DMS153 treated with DMSO at 0.1 percent for 48 hours (cell line): Measurements from ENCODE around the gene PSAP.

Source experiments
- DNase-seq: peaks from one replicate; lab custom pipeline; 2025; ENCODE audit not compliant: unreplicated experiment; lab: John Stamatoyannopoulos, UW

Gene PSAP

GRCh38 chr10:71788954-71789353, 62.1 kb downstream of the PSAP start:
- no peak for DNase-seq

- DNase-seq = no peak
Observed at GRCh38 chr10:71784679-71785272, 66.3 kb downstream of the PSAP start.

- no peak for DNase-seq
Observed at GRCh38 chr10:71783917-71784678, 67.0 kb downstream of the PSAP start.

GRCh38 chr10:71782917-71783490, 68.0 kb downstream of the PSAP start:
- DNase-seq = no peak

- no peak for DNase-seq
Observed at GRCh38 chr10:71782221-71782916, 68.7 kb downstream of the PSAP start.

- DNase-seq = no peak
Observed at GRCh38 chr10:71780719-71781118, 70.3 kb downstream of the PSAP start.

GRCh38 chr10:71780156-71780555, 70.9 kb downstream of the PSAP start:
- DNase-seq = no peak

GRCh38 chr10:71779641-71780040, 71.4 kb downstream of the PSAP start:
- DNase-seq = no peak

GRCh38 chr10:71778071-71778825, 72.8 kb downstream of the PSAP start:
- DNase-seq = no peak

- no peak for DNase-seq
Observed at GRCh38 chr10:71777213-71777985, 73.7 kb downstream of the PSAP start.

GRCh38 chr10:71776481-71776925, 74.5 kb downstream of the PSAP start:
- DNase-seq = no peak

- no peak for DNase-seq
Observed at GRCh38 chr10:71774916-71775702, 75.9 kb downstream of the PSAP start.

- peak; percentile 42 for DNase-seq
Observed at GRCh38 chr10:71773221-71773971, 77.7 kb downstream of the PSAP start, which contains the start of gene VSIR. Gene VSIR, minus strand, starts transcription at chr10:71773520. Its CDS starts 81 bp downstream, at chr10:71773439.

GRCh38 chr10:71772832-71773220, 78.2 kb downstream of the PSAP start:
- DNase-seq = no peak

- DNase-seq = no peak
Observed at GRCh38 chr10:71771821-71772617, 79.0 kb downstream of the PSAP start.

GRCh38 chr10:71771204-71771603, 79.8 kb downstream of the PSAP start:
- DNase-seq = no peak

- DNase-seq = no peak
Observed at GRCh38 chr10:71770789-71771188, 80.3 kb downstream of the PSAP start.

- no peak for DNase-seq
Observed at GRCh38 chr10:71770255-71770654, 80.8 kb downstream of the PSAP start.
